IMR-90 (cell line): ENCODE measurements around the gene TXNDC11. TPM values are rescaled to one million over a fixed set of nuclear protein-coding genes. Genes with fewer than 3 reads are reported as not detected.

Experiments
- ATAC-seq: fragments of 200-7000 bp; cut with Tn5 transposase; 2 replicates; pipeline ENCODE4 v1.9.1; 2020; ENCODE audit warnings: low read depth, mild to moderate bottlenecking, moderate library complexity
- BruUV-seq: library from RNA; stranded (reverse); fragments of 400-500 nt; replicated peaks from 2 replicates; lab custom pipeline; 2021; lab: Mats Ljungman, UMichigan
- CTCF ChIA-PET: fragments of 300-600 bp; formaldehyde crosslinking; extraction: SDS; loops from one replicate; lab custom pipeline; 2021; ENCODE audit warnings: antibody characterized with exemption; lab: Yijun Ruan, JAX
- POLR2A ChIA-PET: fragments of 300-600 bp; sonication (Branson Sonifier 250); formaldehyde crosslinking; loops from one replicate; lab custom pipeline; 2022; ENCODE audit warnings: antibody characterized with exemption; ENCODE audit not compliant: unreplicated experiment; lab: Charles Lee
- DNase-seq: peaks from one replicate; pipeline ENCODE4 v3.0.0; 2013
- H2AFZ ChIP-seq: replicated peaks from 2 replicates; pipeline ENCODE3; 2013; ENCODE audit warnings: low read length, mild to moderate bottlenecking; ENCODE audit not compliant: poor library complexity
- H2AK5ac ChIP-seq: 2 replicates; pipeline ENCODE4 v1.6.1; 2013; ENCODE audit warnings: low read depth, low read length, inconsistent platforms
- H2AK9ac ChIP-seq: replicated peaks from 2 replicates; pipeline ENCODE3; 2013; ENCODE audit warnings: mild to moderate bottlenecking, low read depth, low read length, moderate library complexity; ENCODE audit not compliant: poor library complexity
- H2BK120ac ChIP-seq: 2 replicates; pipeline ENCODE4 v1.6.1; 2013; ENCODE audit warnings: low read depth, low read length, inconsistent platforms
- H2BK15ac ChIP-seq: 3 replicates; pipeline ENCODE4 v1.6.1; 2013; ENCODE audit warnings: low read depth, low read length, inconsistent platforms
- H2BK20ac ChIP-seq: 2 replicates; pipeline ENCODE4 v1.6.1; 2013; ENCODE audit warnings: low read depth, mild to moderate bottlenecking, inconsistent platforms, low read length, moderate library complexity
- H2BK5ac ChIP-seq: 2 replicates; pipeline ENCODE4 v1.6.1; 2013; ENCODE audit warnings: mild to moderate bottlenecking, low read depth, low read length, inconsistent platforms; ENCODE audit not compliant: poor library complexity, severe bottlenecking
- H3K14ac ChIP-seq: replicated peaks from 2 replicates; pipeline ENCODE4 v1.6.1; 2013; ENCODE audit warnings: low read depth, low read length, inconsistent platforms
- H3K18ac ChIP-seq: 2 replicates; pipeline ENCODE4 v1.6.1; 2013; ENCODE audit warnings: low read depth, low read length, control low read depth
- H3K23ac ChIP-seq: 2 replicates; pipeline ENCODE4 v1.6.1; 2013; ENCODE audit warnings: low read depth, low read length, inconsistent platforms
- H3K27ac ChIP-seq: 2 replicates; pipeline ENCODE4 v1.5.1; 2013; ENCODE audit warnings: mild to moderate bottlenecking, control low read depth, low read length; ENCODE audit not compliant: insufficient read depth
- H3K27me3 ChIP-seq: 2 replicates; pipeline ENCODE4 v1.6.1; 2013; ENCODE audit warnings: low read length; ENCODE audit not compliant: control insufficient read depth, insufficient read depth
- H3K36me3 ChIP-seq: 2 replicates; pipeline ENCODE4 v1.6.1; 2013; ENCODE audit warnings: low read length, mixed read lengths; ENCODE audit not compliant: control insufficient read depth, insufficient read depth
- H3K4ac ChIP-seq: 2 replicates; pipeline ENCODE4 v1.6.1; 2013; ENCODE audit warnings: low read depth, low read length, inconsistent platforms
- H3K4me1 ChIP-seq: 2 replicates; pipeline ENCODE4 v1.6.1; 2013; ENCODE audit warnings: low read length, mixed read lengths; ENCODE audit not compliant: control insufficient read depth, insufficient read depth
- H3K4me2 ChIP-seq: 2 replicates; pipeline ENCODE4 v1.6.1; 2013; ENCODE audit warnings: low read depth, mild to moderate bottlenecking, control low read depth, low read length, moderate library complexity
- H3K4me3 ChIP-seq: 2 replicates; pipeline ENCODE4 v1.5.1; 2013; ENCODE audit warnings: low read depth, mild to moderate bottlenecking, control low read depth, low read length, moderate library complexity; ENCODE audit not compliant: insufficient read depth
- H3K56ac ChIP-seq: 2 replicates; pipeline ENCODE4 v1.6.1; 2013; ENCODE audit warnings: low read length, inconsistent platforms; ENCODE audit not compliant: insufficient read depth; ENCODE audit errors: extremely low read depth
- H3K79me1 ChIP-seq, 2 experiments: 2 replicates each; pipeline ENCODE4 v1.6.1; 2013; ENCODE audit warnings: low read length in 2 of 2, inconsistent platforms in 1 of 2, low read depth in 1 of 2
- H3K9ac ChIP-seq: 2 replicates; pipeline ENCODE4 v1.6.1; 2013; ENCODE audit warnings: low read depth, low read length, control low read depth
- H3K9me1 ChIP-seq: 2 replicates; pipeline ENCODE4 v1.6.1; 2013; ENCODE audit warnings: low read length, inconsistent platforms; ENCODE audit not compliant: insufficient read depth
- H3K9me3 ChIP-seq: 2 replicates; pipeline ENCODE4 v1.6.1; 2013; ENCODE audit warnings: low read length; ENCODE audit not compliant: control insufficient read depth, insufficient read depth
- H4K20me1 ChIP-seq: 2 replicates; pipeline ENCODE4 v1.6.1; 2013; ENCODE audit warnings: low read length, inconsistent platforms; ENCODE audit not compliant: insufficient read depth
- H4K5ac ChIP-seq: 2 replicates; pipeline ENCODE4 v1.6.1; 2013; ENCODE audit warnings: mild to moderate bottlenecking, low read depth, low read length, control low read depth
- H4K8ac ChIP-seq, 2 experiments: 2 replicates each; pipeline ENCODE4 v1.6.1; 2013; ENCODE audit warnings: low read depth in 2 of 2, low read length in 2 of 2, control low read depth in 1 of 2, inconsistent platforms in 1 of 2
- H4K91ac ChIP-seq: 2 replicates; pipeline ENCODE4 v1.6.1; 2013; ENCODE audit warnings: low read depth, low read length, inconsistent platforms; ENCODE audit not compliant: insufficient read depth
- BHLHE40 ChIP-seq: fragments of 150-350 bp; IDR thresholded peaks from 2 replicates; pipeline ENCODE4 v1.6.1; 2016; ENCODE audit warnings: mild to moderate bottlenecking, low read depth, low read length
- CHD1 ChIP-seq: IDR thresholded peaks from 2 replicates; pipeline ENCODE4 v1.6.1; 2012; ENCODE audit warnings: low read depth, low read length, improper control_type of control experiment
- CTCF ChIP-seq: conservative IDR thresholded peaks from 2 replicates; pipeline ENCODE4 v1.5.1; 2012; ENCODE audit warnings: mild to moderate bottlenecking, low read depth, low read length, improper control_type of control experiment
- MAFK ChIP-seq: IDR thresholded peaks from 2 replicates; pipeline ENCODE4 v1.6.1; 2012; ENCODE audit warnings: low read depth, low read length, improper control_type of control experiment
- MAZ ChIP-seq: IDR thresholded peaks from 2 replicates; pipeline ENCODE4 v1.6.1; 2012; ENCODE audit warnings: low read depth, mild to moderate bottlenecking, low read length, improper control_type of control experiment, moderate library complexity, borderline replicate concordance
- MXI1 ChIP-seq: IDR thresholded peaks from 2 replicates; pipeline ENCODE4 v1.6.1; 2012; ENCODE audit warnings: low read depth, mild to moderate bottlenecking, low read length, moderate library complexity, borderline replicate concordance
- NFE2L2 ChIP-seq: fragments of 150-350 bp; IDR thresholded peaks from 2 replicates; pipeline ENCODE4 v1.6.1; 2016; ENCODE audit warnings: low read depth, mild to moderate bottlenecking, low read length
- POLR2A ChIP-seq: IDR thresholded peaks from 2 replicates; pipeline ENCODE4 v1.6.1; 2012; ENCODE audit warnings: mild to moderate bottlenecking, low read depth, low read length
- RAD21 ChIP-seq: IDR thresholded peaks from 2 replicates; pipeline ENCODE4 v1.6.1; 2012; ENCODE audit warnings: low read length, improper control_type of control experiment
- RCOR1 ChIP-seq: IDR thresholded peaks from 2 replicates; pipeline ENCODE4 v1.6.1; 2012; ENCODE audit warnings: mild to moderate bottlenecking, low read length, improper control_type of control experiment; ENCODE audit not compliant: insufficient replicate concordance
- RFX5 ChIP-seq: IDR thresholded peaks from 2 replicates; pipeline ENCODE4 v1.8.0; 2012; ENCODE audit warnings: low read depth, mild to moderate bottlenecking, low read length, moderate library complexity
- SMC3 ChIP-seq: fragments of 150-350 bp; IDR thresholded peaks from 2 replicates; pipeline ENCODE4 v1.6.1; 2016; ENCODE audit warnings: low read depth, mild to moderate bottlenecking, antibody characterized with exemption, low read length, moderate library complexity
- USF2 ChIP-seq: fragments of 150-350 bp; IDR thresholded peaks from 2 replicates; pipeline ENCODE4 v1.6.1; 2017; ENCODE audit warnings: mild to moderate bottlenecking, antibody characterized with exemption, low read length, low read depth
- WGBS, 2 experiments: methylation state at CpG; one replicate each; pipeline versions ENCODE4 v1.1.5 to v1.1.7; 2013; ENCODE audit warnings: missing lambda C conversion rate in 2 of 2; ENCODE audit not compliant: insufficient read length in 1 of 2; ENCODE audit errors: extremely low coverage in 2 of 2; 5-methylcytosine and 5-hydroxymethylcytosine counted together
- dilution Hi-C: fragments of 300-500 bp; cut with HindIII; formaldehyde crosslinking; loops from one replicate; pipeline ENCODE4 v1.14.3; 2018; ENCODE audit warnings: low sequenced_read_pairs; ENCODE audit not compliant: unreplicated experiment
- in situ Hi-C: fragments of 300-500 bp; cut with MboI; formaldehyde crosslinking; loops from 3 replicates; pipeline ENCODE4 v1.14.3; 2019; ENCODE audit warnings: low sequenced_read_pairs, inconsistent platforms, mixed read lengths
- intact Hi-C: fragments of 100-400 bp; cut with micrococcal nuclease; formaldehyde crosslinking; loops from 2 replicates; pipeline ENCODE4 v1.10.0; 2022
- polyA plus RNA-seq, 3 experiments: library from polyadenylated mRNA; depleted of rRNA; stranded (reverse); fragments of >200 nt; gene quantifications; 2 replicates each; pipeline ENCODE4 v1.2.3, GENCODE V29; 2012; ENCODE audit warnings: low replicate concordance in 1 of 3
- total RNA-seq: library from RNA; depleted of rRNA; stranded (reverse); fragments of >200 nt; gene quantifications from 2 replicates; pipeline ENCODE4 v1.2.3, GENCODE V29; 2012
- TF ChIP-seq, protein P1 (sequence below): fragments of 150-350 bp; IDR thresholded peaks from 2 replicates; pipeline ENCODE4 v1.6.1; 2016; ENCODE audit warnings: low read depth, mild to moderate bottlenecking, low read length, moderate library complexity, borderline replicate concordance

TXNDC11 gene
- total and polyA plus RNA-seq, 2 of the 4 experiments (the other 2 are of a cell fraction): 25.3 to 42.9 TPM

- WGBS, 2 experiments: no CpG with 5 or more reads among the region's 4 CpGs
- Histone ChIP-seq H3K9me1 (peaks cover 4% of the 10 kb centered on the region; the same call in 1 of the 2 replicates), H3K27me3 (no peaks in the 10 kb centered on the region), H3K79me1 (peaks cover 54 to 59% of the 10 kb centered on the region in 2 experiments), H2AFZ (no peak overlapping the region), H3K4me3 (no peak overlapping the region), H3K23ac (no peak overlapping the region), H4K20me1 (peaks cover 13% of the 10 kb centered on the region; the same call in 1 of the 2 replicates), H3K4ac (no peak overlapping the region), H3K4me1 (peaks cover 5% of the 10 kb centered on the region), H2BK15ac (no peak overlapping the region), H3K56ac (no peak overlapping the region), H3K36me3 (peaks cover 18% of the 10 kb centered on the region), H4K5ac (no peak overlapping the region), H3K27ac (no peak overlapping the region), H3K18ac (no peak overlapping the region), H2AK9ac (no peak overlapping the region), H3K14ac (no peak overlapping the region), H3K9ac (no peak overlapping the region), H2BK20ac (no peak overlapping the region), H3K4me2 (no peak overlapping the region), H2BK5ac (no peak overlapping the region), H2AK5ac (no peak overlapping the region), H4K91ac (no peak overlapping the region), H2BK120ac (no peak overlapping the region), H4K8ac (no peak overlapping the region), H3K9me3 (no peaks in the 10 kb centered on the region)
- TF ChIP-seq BHLHE40 (no peak), RFX5 (no peak), RAD21 (no peak), USF2 (no peak), MAFK (no peak), SMC3 (no peak), POLR2A (no peak), CHD1 (no peak), MXI1 (no peak), CTCF (no peak), RCOR1 (no peak), NFE2L2 (no peak), MAZ (no peak)
- TF ChIP-seq, protein P1, sequence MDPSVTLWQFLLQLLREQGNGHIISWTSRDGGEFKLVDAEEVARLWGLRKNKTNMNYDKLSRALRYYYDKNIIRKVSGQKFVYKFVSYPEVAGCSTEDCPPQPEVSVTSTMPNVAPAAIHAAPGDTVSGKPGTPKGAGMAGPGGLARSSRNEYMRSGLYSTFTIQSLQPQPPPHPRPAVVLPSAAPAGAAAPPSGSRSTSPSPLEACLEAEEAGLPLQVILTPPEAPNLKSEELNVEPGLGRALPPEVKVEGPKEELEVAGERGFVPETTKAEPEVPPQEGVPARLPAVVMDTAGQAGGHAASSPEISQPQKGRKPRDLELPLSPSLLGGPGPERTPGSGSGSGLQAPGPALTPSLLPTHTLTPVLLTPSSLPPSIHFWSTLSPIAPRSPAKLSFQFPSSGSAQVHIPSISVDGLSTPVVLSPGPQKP: no peak
- intact Hi-C loops (loop anchor here (5.0 kb wide), 1 partner anchor 86 kb away; no protein-coding TSS in a partner anchor), dilution Hi-C loops (no loop called here), in situ Hi-C loops (no loop called here)
- ATAC-seq (no peak), DNase-seq (no peak)
- no TSS peak for BruUV-seq
- CTCF ChIA-PET: no interaction called here
- POLR2A ChIA-PET: no interaction called here
These were observed 14.7 kb downstream of the TXNDC11 start for GRCh38 chr16:11727796-11728543.
